ENCODE results near the gene NT5C. TPM values are rescaled to one million over a fixed set of nuclear protein-coding genes. Genes with fewer than 3 reads are reported as not detected.
"Not testable (repeated sequence)": the region's sequence is repeated elsewhere in the genome, so short reads cannot be mapped to it uniquely, and the experiment has no call there.

The NT5C gene
- total RNA-seq, 4 donors from 2014 or later = 58.6 to 86.7 (median 69.6) TPM

DNA sequence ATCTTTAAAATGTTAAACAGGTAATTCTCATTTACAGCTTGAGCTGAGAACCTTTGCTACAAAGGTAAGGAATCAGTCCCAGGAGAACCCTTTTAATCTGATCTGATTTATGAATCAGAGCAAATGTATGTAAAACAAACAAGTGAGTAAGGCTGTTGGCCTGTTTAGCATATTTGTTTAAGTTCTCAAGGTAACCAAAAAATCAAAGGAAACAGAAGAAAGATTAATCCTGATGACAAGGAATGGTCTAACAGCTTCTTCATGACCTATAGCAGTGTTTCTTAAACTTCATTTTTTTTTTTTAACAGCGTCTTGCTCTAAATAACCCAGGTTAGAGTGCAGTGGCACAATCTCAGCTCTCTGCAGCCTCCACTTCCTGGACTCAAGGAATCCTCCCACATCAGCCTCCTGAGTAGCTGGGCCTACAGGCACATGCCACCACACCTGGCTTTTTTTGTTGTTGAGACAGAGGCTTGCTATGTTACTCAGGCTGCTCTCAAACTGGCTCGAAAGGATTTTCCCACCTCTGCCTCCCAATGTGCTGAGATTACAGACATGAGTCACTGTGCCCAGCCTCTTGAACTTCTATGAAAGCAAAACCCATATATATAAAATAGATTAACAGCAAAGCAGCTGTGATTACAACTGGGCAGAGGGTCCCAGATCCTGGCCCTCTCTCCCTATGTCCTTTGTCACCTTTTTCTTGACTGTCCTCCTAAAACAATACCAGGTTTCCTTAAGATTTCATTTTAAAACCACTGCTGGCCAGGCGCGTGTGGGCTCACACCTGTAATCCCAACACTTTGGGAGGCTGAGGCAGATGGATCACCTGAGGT, 27.9 kb upstream of the NT5C start:
- no peak overlapping the region for H3K27ac ChIP-seq
- H3K4me1 ChIP-seq = peaks cover 9% of the 10 kb centered on the region
- no peak overlapping the region for H3K4me3 ChIP-seq
- no peaks in the 10 kb centered on the region for H3K27me3 ChIP-seq
- H3K9me3 ChIP-seq = no peaks in the 10 kb centered on the region
- H3K36me3 ChIP-seq = peaks cover 7% of the 10 kb centered on the region
- 89% methylated on average over 4 of the region's 4 CpGs for WGBS
- TF ChIP-seq POLR2A (IDR thresholded peaks at IDR 0.05) (no peak), POLR2AphosphoS5 (IDR thresholded peaks at IDR 0.05) (no peak), EP300 (IDR thresholded peaks at IDR 0.05) (no peak)
- DNase-seq (ENCODE audit: low spot score in 2 of 2) = peak; percentile 16 to 24

- not testable (repeated sequence) for H3K36me3 ChIP-seq, H3K4me3 ChIP-seq, H3K9me3 ChIP-seq, H3K27me3 ChIP-seq, H3K27ac ChIP-seq
- WGBS = 93% methylated on average over 8 of the region's 8 CpGs
- peaks cover 13% of the 10 kb centered on the region for H3K4me1 ChIP-seq
- peak in 1 of 2 donors; percentile 7 for DNase-seq (ENCODE audit: low spot score in 2 of 2)
Observed at GRCh38 chr17:75158480-75158879, 26.9 kb upstream of the NT5C start.

- H3K4me3 ChIP-seq = no peak overlapping the region
- DNase-seq (ENCODE audit: low spot score in 2 of 2) = peak in 1 of 2 donors; percentile 46
- H3K36me3 ChIP-seq = no peaks in the 10 kb centered on the region
- no peak for TF ChIP-seq POLR2A (IDR thresholded peaks at IDR 0.05)
- no peaks in the 10 kb centered on the region for H3K27me3 ChIP-seq
- peaks cover 23% of the 10 kb centered on the region for H3K4me1 ChIP-seq
- H3K27ac ChIP-seq = no peak overlapping the region
- H3K9me3 ChIP-seq = no peaks in the 10 kb centered on the region
- WGBS = 58% methylated on average over 3 of the region's 3 CpGs
Observed at GRCh38 chr17:75155191-75155601, 23.7 kb upstream of the NT5C start.

DNA sequence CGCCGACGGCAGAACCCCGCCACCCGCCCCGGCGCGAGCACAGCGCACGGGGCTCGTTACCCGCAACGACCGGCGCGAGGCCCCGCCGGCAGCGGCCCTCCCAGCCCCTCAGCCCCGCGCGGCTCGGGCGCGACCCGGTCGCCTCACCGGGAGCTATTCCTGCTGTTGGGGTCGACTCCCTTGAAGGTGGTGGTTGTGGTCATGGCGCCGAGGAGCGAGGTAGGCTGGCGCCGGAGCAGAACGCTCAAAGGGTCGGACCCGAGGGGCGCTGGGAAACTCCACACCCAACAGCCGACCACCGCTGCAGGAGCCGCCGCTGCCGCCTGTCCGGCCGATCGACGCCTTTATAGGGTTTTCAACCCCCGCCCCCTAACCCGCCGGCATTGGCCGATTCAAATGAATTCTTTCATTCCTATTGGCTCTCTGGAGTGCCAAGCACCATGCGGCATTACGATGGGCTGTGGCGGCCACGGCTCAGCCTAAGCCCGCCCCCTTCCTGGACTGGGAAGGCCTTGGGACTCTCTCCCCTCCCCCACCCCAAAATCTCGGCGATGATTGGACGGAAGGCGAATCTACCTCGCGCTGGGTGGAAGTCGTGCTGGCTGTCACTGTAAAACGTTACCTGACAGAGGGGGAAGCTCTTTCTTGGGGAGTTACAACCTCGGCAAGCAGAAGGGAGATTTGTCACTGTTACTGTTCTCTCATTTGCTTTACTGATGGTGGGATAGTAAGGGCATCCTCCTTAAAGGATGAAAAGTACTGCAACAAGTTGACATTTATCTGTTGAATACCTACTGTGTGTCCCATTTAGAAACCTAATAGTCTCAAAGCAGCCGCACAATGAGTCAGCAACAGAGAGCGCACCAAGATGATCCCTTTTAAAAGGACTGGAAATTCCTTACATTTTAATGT, 22.9 kb upstream of the NT5C start, which contains the start of gene JPT1:
JPT1 (minus strand) TSS at position 318 of the 912 bp plus-strand sequence; CDS start at position 203, 115 bp downstream.
- peaks cover 23% of the 10 kb centered on the region for H3K4me1 ChIP-seq
- H3K27me3 ChIP-seq = no peaks in the 10 kb centered on the region
- DNase-seq (ENCODE audit: low spot score in 2 of 2) = peak; percentile 98 to 99
- no peaks in the 10 kb centered on the region for H3K36me3 ChIP-seq
- peak; percentile 44 to 82 (median 62) for TF ChIP-seq POLR2AphosphoS5 (IDR thresholded peaks at IDR 0.05)
- no peak for TF ChIP-seq CTCF (IDR thresholded peaks at IDR 0.05)
- TF ChIP-seq POLR2A (IDR thresholded peaks at IDR 0.05) = peak in 1 of 2 donors; percentile 98
- peak within 1 kb of the TSS; percentile 98 for H3K4me3 ChIP-seq
- no peaks in the 10 kb centered on the region for H3K9me3 ChIP-seq
- WGBS = 1% methylated on average over 46 of the region's 67 CpGs
- H3K27ac ChIP-seq = peak within 1 kb of the TSS; percentile 71

DNA sequence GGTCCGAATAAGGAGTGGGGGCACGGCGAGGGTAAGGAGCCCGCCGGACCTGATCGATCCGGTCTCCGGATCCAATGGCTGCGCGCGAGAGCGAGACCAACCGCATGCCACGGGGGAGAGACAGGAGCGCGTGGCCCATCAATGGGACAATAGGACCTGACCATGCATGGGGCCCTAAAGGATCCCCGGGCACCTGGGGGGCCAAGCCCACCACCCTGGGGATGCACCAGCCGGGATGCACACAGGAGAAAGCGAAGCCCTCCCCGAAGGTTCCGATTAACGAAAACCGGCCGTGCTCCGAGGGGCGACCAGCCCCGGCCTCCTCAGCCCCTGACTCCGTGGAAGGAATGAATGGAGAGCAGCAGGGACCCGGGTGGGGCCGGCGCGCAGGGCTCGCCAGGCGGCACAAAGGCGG, 22.2 kb upstream of the NT5C start:
- Histone ChIP-seq H3K27ac (peak overlapping the region; percentile 71), H3K27me3 (no peaks in the 10 kb centered on the region), H3K36me3 (no peaks in the 10 kb centered on the region), H3K4me1 (peaks cover 23% of the 10 kb centered on the region), H3K4me3 (peak overlapping the region; percentile 98), H3K9me3 (no peaks in the 10 kb centered on the region)
- DNase-seq (ENCODE audit: low spot score in 2 of 2) = peak in 1 of 2 donors; percentile 68
- WGBS = under 1% methylated on average over 35 of the region's 35 CpGs
- no peak for TF ChIP-seq POLR2AphosphoS5 (IDR thresholded peaks at IDR 0.05)
- TF ChIP-seq POLR2A (IDR thresholded peaks at IDR 0.05) = no peak
- TF ChIP-seq EP300 (IDR thresholded peaks at IDR 0.05) = no peak
- TF ChIP-seq CTCF (IDR thresholded peaks at IDR 0.05) = no peak

- Histone ChIP-seq H3K27ac (no peak overlapping the region), H3K4me3 (peak overlapping the region; percentile 98), H3K27me3 (no peaks in the 10 kb centered on the region), H3K9me3 (no peaks in the 10 kb centered on the region), H3K36me3 (peaks cover 4% of the 10 kb centered on the region), H3K4me1 (peaks cover 23% of the 10 kb centered on the region)
- no peak for TF ChIP-seq EP300 (IDR thresholded peaks at IDR 0.05)
- TF ChIP-seq POLR2A (IDR thresholded peaks at IDR 0.05) = no peak
- no peak for TF ChIP-seq POLR2AphosphoS5 (IDR thresholded peaks at IDR 0.05)
- no peak for TF ChIP-seq CTCF (IDR thresholded peaks at IDR 0.05)
- 6% methylated on average over 28 of the region's 28 CpGs for WGBS
- DNase-seq (ENCODE audit: low spot score in 2 of 2) = peak; percentile 54 to 60
Observed at GRCh38 chr17:75152922-75153779, 21.6 kb upstream of the NT5C start.
